HG03066 (cell line): ENCODE measurements around the gene WNT9A.
"Not testable (repeated sequence)": the region's sequence is repeated elsewhere in the genome, so short reads cannot be mapped to it uniquely, and the experiment has no call there.

ENCODE experiments used
- ATAC-seq: cut with Tn5 transposase; IDR thresholded peaks from one replicate; pipeline ENCODE4 v1.9.1; 2021; ENCODE audit warnings: low read depth; ENCODE audit not compliant: unreplicated experiment

The WNT9A gene

GRCh38 chr1:227947676-227948492 lies at the start of gene WNT9A:
TSS of gene WNT9A (minus strand) at chr1:227947932. CDS start at chr1:227947887, 45 bp downstream.
- ATAC-seq, result no peak

- no peak for ATAC-seq
Measured at GRCh38 chr1:227996187-227996950, 48.6 kb upstream of the WNT9A start.

GRCh38 chr1:227994632-227995300 lies 47.0 kb upstream of the WNT9A start:
- ATAC-seq, result no peak

- no peak for ATAC-seq
Measured at GRCh38 chr1:227987181-227987580, 39.4 kb upstream of the WNT9A start.

- not testable (repeated sequence) for ATAC-seq
Measured at GRCh38 chr1:227975583-227976283, 28.0 kb upstream of the WNT9A start.

GRCh38 chr1:227973724-227974288 lies 26.1 kb upstream of the WNT9A start:
- not testable (repeated sequence) for ATAC-seq

GRCh38 chr1:227972843-227973374 lies 25.2 kb upstream of the WNT9A start:
- not testable (repeated sequence) for ATAC-seq

- ATAC-seq, result not testable (repeated sequence)
Measured at GRCh38 chr1:227972283-227972679, 24.5 kb upstream of the WNT9A start.

GRCh38 chr1:227971643-227972282 lies 24.0 kb upstream of the WNT9A start:
- ATAC-seq, result not testable (repeated sequence)

GRCh38 chr1:227971216-227971615 lies 23.5 kb upstream of the WNT9A start:
- ATAC-seq, result not testable (repeated sequence)

- not testable (repeated sequence) for ATAC-seq
Measured at GRCh38 chr1:227970076-227970995, 22.6 kb upstream of the WNT9A start.

GRCh38 chr1:227967815-227968214 lies 20.1 kb upstream of the WNT9A start:
- not testable (repeated sequence) for ATAC-seq

GRCh38 chr1:227966733-227967132 lies 19.0 kb upstream of the WNT9A start:
- ATAC-seq, result not testable (repeated sequence)

- no peak for ATAC-seq
Measured at GRCh38 chr1:227961651-227962466, 14.1 kb upstream of the WNT9A start.

GRCh38 chr1:227959325-227959860 lies 11.7 kb upstream of the WNT9A start:
- ATAC-seq, result no peak

- no peak for ATAC-seq
Measured at GRCh38 chr1:227958617-227959324, 11.0 kb upstream of the WNT9A start.

- ATAC-seq, result no peak
Measured at GRCh38 chr1:227955808-227956207, 8.1 kb upstream of the WNT9A start.
